NCI-H82 (cell line): ENCODE measurements around the gene CCDC174.
"Not testable (repeated sequence)": the region's sequence is repeated elsewhere in the genome, so short reads cannot be mapped to it uniquely, and the experiment has no call there.

Source experiments
- DNase-seq: peaks from one replicate; lab custom pipeline; 2025; lab: John Stamatoyannopoulos, UW

Gene CCDC174

GRCh38 chr3:14652360-14652907 lies 872 bp downstream of the CCDC174 start:
- not testable (repeated sequence) for DNase-seq

DNA sequence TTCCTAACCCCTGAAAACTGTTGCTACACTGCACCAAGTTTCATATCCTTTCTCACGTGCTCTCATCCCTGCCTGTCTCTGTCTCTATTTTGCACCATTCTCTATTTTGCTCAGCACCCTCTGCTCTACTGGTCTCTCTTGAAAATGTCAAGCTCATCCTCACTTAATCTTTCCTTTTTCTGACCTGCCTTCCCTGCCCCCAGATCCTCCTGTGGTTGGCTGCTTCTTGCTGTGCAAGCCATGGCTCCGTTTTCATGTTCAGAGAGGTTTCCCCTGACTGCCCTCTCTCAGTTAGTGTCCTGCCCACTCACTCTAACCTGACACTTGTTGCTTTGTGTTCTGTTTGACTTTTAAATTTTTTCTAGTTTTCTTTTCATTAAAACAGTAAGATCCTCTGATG lies 6.0 kb downstream of the CCDC174 start:
- DNase-seq: no peak

GRCh38 chr3:14658978-14659377 lies 7.4 kb downstream of the CCDC174 start:
- DNase-seq: no peak

GRCh38 chr3:14660942-14661341 lies 9.4 kb downstream of the CCDC174 start:
- DNase-seq: no peak

GRCh38 chr3:14663396-14664135 lies 12.0 kb downstream of the CCDC174 start:
- DNase-seq: no peak

DNA sequence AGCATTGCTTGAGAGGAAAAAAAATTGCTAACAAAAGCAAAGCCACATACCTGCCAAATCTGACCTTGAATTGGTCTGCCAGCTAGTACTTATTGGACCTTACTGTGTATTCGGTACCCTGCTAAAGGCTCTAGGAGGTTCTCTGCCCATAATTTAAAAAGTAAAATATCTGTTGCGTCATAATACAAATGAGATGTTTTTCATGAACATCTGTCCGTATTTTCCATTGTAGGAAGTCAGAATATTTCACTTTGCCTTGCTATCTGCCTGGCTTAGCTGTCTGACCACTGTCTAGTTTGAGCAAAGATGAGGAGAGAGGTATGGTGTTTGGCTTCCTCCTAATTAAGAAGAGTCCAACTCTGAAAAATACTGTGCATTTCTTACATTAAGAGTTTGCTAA lies 12.6 kb downstream of the CCDC174 start:
- no peak for DNase-seq

GRCh38 chr3:14672588-14672987 lies 21.0 kb downstream of the CCDC174 start:
- DNase-seq: no peak

DNA sequence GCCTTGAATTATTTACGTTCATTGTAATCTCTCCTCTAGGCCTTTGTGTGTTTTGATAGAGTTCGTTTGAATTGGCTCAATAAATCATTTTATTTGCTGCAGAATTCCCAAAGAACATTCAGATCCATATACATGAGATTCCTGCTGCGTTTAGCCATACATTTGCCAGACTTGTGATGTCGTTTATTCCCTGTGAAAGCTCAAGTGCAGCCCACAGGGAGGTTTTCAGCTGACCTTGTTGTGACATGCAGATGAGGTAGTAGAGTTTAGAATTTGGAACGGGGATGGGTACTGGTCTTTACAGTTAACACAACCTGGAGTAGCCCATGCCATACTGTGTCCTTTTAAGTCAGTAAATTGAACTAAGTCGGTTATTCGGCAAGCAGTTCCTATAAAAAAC lies 23.3 kb downstream of the CCDC174 start, which contains the start of gene C3orf20:
Gene C3orf20, plus strand, starts transcription at position 301 of the 400 bp plus-strand sequence. CDS start 7,573 bp downstream, outside the sequence.
- no peak for DNase-seq

DNA sequence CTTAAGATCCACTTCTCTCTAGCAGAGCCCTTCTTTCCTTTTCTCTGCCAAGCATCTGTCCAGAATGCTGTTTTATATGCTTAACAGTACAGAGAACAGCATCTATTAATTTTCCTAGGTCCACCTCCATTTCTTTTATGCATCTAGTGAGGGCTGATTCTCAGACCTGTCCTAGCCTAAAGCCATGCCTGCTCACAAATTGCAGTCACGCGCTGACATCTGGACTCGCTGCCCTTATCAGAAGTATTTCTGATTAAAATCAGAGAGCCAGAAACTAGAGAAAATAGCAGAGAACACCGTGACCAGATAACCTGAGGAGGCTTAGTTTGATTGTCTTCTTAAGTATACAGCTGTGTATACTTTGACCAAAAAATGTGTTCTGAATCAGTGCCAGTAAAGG lies 25.3 kb downstream of the CCDC174 start:
- no peak for DNase-seq

- DNase-seq: no peak
These were observed 26.5 kb downstream of the CCDC174 start for GRCh38 chr3:14678015-14678503.

GRCh38 chr3:14680115-14680514 lies 28.6 kb downstream of the CCDC174 start:
- DNase-seq: no peak

DNA sequence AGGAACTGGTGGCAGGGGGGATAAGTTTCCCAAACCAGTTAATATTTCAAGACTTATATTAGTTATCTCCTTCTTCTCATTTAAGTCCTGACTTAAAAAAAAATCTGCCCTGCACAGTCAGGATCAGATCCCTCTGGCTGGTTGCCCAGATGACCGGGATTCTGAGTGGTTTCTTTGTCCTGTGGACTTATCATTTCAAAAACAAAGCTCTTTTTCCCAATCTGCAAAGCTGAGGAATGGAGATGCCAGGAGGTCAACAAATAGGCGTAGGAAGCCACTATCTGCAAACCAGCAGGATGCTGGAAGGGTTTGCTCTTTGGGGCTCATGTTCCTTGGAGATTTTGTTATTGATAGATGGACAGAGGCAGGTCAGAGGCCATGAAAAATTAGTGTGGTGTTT lies 29.2 kb downstream of the CCDC174 start:
- DNase-seq: no peak

DNA sequence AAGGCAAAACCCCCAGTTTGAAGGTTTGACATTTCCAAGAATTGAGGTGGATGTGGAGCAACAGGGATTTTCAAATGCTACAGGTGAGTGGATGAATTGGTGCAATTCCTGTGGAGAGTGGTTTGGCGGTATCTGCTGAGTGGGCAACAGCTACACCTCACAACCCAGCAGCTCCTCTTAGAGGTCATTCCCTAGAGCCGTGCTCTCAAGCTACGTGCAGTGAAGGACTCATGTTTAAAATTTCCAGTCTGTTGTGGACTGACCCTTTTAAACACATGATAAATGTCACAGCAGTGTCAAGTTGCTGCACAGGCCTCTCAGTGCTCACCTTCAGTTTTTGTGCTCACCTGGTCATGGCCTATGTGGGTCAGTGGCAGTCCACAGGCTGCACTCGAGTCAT lies 32.9 kb downstream of the CCDC174 start:
- DNase-seq: no peak

- DNase-seq: no peak
These were observed 33.6 kb downstream of the CCDC174 start for GRCh38 chr3:14685179-14685578.

- DNase-seq: no peak
These were observed 35.8 kb downstream of the CCDC174 start for GRCh38 chr3:14687360-14687759.

DNA sequence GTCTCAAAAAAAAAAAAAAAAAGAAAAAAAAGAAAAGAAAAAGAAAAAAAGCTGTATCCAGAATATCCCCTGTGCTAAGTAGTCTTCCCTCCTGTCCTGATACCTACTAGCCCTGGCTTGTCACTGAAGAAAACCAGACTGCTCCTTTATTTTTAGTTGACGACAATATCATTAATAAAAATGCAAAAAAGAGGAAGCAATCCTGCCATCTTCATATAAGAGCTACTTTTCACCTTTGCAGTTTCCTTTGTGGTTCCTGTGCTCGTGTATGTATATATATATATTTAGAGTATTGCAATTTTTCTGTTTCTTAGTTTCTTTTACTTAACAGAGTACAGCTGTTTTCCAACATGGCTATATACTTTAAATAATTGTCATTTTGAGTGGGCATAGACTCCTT lies 37.0 kb downstream of the CCDC174 start:
- DNase-seq: no peak

GRCh38 chr3:14689247-14689980 lies 37.9 kb downstream of the CCDC174 start:
- DNase-seq: no peak

- DNase-seq: no peak
These were observed 39.7 kb downstream of the CCDC174 start for GRCh38 chr3:14691239-14691638.

GRCh38 chr3:14691719-14692118 lies 40.2 kb downstream of the CCDC174 start:
- DNase-seq: no peak

DNA sequence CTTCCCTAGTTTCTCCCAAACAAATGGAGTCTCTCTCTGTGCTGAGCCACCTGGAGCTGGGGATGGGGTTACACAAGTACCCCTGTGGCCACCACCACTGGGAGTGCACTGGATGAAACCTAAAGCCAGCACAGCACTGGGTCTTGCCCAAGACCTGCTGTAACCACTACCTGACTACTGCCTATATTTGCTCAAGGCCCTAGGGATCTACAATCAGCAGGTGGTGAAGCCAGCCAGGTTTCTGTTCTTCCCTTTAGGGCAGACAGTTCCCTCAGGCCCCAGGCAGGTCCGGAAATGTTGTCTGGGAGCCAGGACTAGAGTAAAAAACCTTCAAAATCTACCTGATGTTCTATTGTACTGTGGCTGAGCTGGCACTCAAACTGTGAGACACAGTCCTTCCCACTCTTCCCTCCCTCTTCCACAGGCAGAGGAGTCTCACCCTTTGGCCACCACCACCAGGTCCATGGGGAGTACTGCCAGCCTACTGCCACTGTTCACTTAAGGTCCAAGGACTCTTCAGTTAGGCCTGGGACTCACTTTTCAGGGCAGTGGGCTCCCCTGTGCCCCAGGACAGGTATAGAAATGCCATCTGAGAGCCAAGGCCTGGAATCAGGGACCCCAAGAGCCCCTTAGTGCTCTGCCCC lies 47.2 kb downstream of the CCDC174 start:
- DNase-seq: no peak

DNA sequence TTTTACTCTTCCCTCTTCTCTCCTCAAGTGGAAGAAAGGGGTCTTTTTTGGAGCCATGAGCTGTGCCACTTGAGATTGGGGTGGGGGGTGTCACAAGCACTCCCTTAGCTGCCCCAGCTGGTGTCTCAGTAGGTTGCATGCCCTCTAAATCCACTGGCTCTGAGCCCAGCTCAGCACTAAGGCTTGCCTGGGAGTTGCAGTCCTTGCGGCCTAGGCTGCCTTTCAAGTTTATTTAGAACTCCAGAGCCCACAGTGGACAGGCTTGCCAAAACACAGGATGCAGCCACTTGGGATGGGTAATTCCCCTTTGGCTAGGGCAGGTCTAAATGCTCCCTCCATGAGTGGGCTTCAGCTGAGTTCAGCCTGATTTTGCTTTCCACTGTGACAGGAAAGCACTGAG lies 48.1 kb downstream of the CCDC174 start:
- peak; percentile 6 for DNase-seq

- DNase-seq: no peak
These were observed 49.3 kb downstream of the CCDC174 start for GRCh38 chr3:14700891-14701290.

GRCh38 chr3:14701676-14702075 lies 50.1 kb downstream of the CCDC174 start:
- DNase-seq: no peak
